Neural crest cell (in vitro differentiated cells): ENCODE measurements around the gene EXOC7. TPM values are rescaled to one million over a fixed set of nuclear protein-coding genes. Genes with fewer than 3 reads are reported as not detected.

Source experiments
- DNase-seq: peaks from one replicate; pipeline ENCODE4 v3.0.0; 2021; ENCODE audit warnings: low read depth, mixed read lengths, low spot score
- H3K27ac Mint-ChIP-seq: one replicate; pipeline ENCODE4 v1.8.0; 2021; ENCODE audit warnings: mild to moderate bottlenecking, mixed read lengths; ENCODE audit not compliant: unreplicated experiment
- H3K27me3 Mint-ChIP-seq: 2 replicates; pipeline ENCODE4 v1.8.0; 2021; ENCODE audit warnings: low read depth, mild to moderate bottlenecking, mixed read lengths
- H3K36me3 Mint-ChIP-seq: 2 replicates; pipeline ENCODE4 v1.8.0; 2021; ENCODE audit warnings: low read depth, mild to moderate bottlenecking, mixed read lengths
- H3K4me1 Mint-ChIP-seq: 2 replicates; pipeline ENCODE4 v1.8.0; 2021; ENCODE audit warnings: mixed read lengths
- H3K4me3 Mint-ChIP-seq: one replicate; pipeline ENCODE4 v1.8.0; 2021; ENCODE audit warnings: mild to moderate bottlenecking, mixed read lengths
- H3K9me3 Mint-ChIP-seq: 2 replicates; pipeline ENCODE4 v1.8.0; 2021; ENCODE audit warnings: mixed read lengths
- total RNA-seq: library from RNA; stranded (reverse); gene quantifications from 2 replicates; pipeline ENCODE4 v1.2.1, GENCODE V29; 2021
- TF ChIP-seq, protein P1 (sequence below): fragments of 200-600 bp; sonication (generic); conservative IDR thresholded peaks from 2 replicates; pipeline ENCODE4 v1.5.0; 2021; ENCODE audit warnings: antibody characterized with exemption, mild to moderate bottlenecking

The EXOC7 gene
- total RNA-seq, 1 donor from 2014 or later = 195 TPM

DNA sequence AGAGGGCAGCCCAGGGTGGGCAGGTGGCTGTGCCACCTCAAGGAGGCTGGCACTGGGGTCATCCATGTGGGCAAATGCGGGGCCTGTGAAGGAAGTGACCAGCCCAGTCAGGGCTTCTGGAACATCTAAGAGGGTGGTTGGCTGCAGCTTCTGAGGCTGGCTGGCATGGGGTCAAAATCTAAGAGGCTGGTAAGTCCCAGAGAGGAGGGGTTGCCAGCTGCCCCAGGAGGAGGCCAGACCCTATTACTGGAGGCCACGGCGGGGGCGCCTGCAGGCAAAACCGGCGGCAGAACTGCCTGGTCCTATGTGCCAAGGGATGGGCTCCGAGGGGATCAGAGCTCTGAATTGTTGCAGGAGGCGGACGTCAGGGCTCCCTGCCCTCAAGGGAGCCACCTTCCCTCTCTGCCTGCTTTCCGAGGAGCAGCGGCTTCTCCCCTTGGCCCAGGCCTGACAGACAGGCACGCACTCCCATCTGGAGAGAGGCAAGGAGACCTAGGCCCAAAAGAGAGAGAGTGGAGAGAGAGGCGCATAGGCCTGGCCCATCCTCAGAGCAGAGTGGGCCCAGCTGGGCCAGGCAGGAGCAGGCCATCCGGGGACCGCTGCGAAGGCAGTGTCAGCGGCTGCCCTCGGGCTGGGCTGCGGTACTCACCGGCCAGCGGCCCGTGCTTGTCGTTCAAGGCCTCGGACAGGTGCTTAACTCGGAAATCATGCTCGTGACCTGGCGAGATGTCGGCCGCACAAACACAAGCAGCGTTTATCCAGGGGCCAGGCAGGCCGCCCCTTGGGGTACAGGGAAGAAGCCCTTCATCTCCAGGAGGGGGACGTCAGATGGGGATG is 13.7 kb downstream of the EXOC7 start:
- no peak overlapping the region for H3K27ac Mint-ChIP-seq
- H3K4me1 Mint-ChIP-seq = no peaks in the 10 kb centered on the region
- no peaks in the 10 kb centered on the region for H3K9me3 Mint-ChIP-seq
- H3K36me3 Mint-ChIP-seq = peaks cover 2% of the 10 kb centered on the region
- DNase-seq = no peak
- TF ChIP-seq, protein P1, sequence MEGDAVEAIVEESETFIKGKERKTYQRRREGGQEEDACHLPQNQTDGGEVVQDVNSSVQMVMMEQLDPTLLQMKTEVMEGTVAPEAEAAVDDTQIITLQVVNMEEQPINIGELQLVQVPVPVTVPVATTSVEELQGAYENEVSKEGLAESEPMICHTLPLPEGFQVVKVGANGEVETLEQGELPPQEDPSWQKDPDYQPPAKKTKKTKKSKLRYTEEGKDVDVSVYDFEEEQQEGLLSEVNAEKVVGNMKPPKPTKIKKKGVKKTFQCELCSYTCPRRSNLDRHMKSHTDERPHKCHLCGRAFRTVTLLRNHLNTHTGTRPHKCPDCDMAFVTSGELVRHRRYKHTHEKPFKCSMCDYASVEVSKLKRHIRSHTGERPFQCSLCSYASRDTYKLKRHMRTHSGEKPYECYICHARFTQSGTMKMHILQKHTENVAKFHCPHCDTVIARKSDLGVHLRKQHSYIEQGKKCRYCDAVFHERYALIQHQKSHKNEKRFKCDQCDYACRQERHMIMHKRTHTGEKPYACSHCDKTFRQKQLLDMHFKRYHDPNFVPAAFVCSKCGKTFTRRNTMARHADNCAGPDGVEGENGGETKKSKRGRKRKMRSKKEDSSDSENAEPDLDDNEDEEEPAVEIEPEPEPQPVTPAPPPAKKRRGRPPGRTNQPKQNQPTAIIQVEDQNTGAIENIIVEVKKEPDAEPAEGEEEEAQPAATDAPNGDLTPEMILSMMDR = no peak
- H3K4me3 Mint-ChIP-seq = no peak overlapping the region
- H3K27me3 Mint-ChIP-seq = no peaks in the 10 kb centered on the region

DNA sequence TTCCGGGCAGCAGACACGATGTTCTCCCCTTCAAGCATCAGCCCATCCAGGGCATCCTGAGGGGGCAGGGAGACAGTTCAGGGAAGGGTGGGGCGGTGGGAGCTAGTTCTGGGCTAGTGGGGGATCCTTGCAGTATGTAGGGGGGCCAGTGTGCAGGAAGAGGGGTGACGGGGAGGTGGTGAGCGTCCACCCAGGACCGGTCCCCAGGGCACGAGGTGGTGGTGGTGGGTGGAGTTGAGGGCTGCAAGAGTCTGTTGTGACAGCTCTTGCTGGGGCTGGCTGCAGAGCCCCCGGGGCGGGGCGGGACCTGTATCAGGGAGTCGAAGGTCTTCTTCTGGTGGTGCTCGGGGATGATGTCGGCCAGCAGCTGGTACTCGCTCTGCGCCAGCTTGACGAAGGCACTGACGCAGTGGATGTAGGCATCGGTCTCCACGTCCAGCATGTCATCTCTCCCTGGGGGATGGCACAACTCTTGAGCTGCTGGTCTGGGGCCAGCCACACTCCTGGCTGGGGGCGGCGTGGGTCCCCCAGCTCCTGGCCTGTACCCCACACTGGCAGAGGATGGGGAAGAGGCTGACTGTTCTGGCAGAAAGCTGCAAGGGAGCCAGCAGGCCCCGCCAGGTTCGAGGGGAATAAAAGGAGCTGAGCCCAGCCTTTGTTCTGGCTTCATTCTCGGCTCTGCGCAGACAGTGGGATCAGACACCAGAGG is 14.6 kb downstream of the EXOC7 start:
- Mint-ChIP-seq H3K36me3 (peaks cover 5% of the 10 kb centered on the region), H3K27me3 (no peaks in the 10 kb centered on the region), H3K4me3 (no peak overlapping the region), H3K9me3 (no peaks in the 10 kb centered on the region), H3K4me1 (no peaks in the 10 kb centered on the region), H3K27ac (no peak overlapping the region)
- TF ChIP-seq, protein P1 = no peak
- DNase-seq = no peak

DNA sequence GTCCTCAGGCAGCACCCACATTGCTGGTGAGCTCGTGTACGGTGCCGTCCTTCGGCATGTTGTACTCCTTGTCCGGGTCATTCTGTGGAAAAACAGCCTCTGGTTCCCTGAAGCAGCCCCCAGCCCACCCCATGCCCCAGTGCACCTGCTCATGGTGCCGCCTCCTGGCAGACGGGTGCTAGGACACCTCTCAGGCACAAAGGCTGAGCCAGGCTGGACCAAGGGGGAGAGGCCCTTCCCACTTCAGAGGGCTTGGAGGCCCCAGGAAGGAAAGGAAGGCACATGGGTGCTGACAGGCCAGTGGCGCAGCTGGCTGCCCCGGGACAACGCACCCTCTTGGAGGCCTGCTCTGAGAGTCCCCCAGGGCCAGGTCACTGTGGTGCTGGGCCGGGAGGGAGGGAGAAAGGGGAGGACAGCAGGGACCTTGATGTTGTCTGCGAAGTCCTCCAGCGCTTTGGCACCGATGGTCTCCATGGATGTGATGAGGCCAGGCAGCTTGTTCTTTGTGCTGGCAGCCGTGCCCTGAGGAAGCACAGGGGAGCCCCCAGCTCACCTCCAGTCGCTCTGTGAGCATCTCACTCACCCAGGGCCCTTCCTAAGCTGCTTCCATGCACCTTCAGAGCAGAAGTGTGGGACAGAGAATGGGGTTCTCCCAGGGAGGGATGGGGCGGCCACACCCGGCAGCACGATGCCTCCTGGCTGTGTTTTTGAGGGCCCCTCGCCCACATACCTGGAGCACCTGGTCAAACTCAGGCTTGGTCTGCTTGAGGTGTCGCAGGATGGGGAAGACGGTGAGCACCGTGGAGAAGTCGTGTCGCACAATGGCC is 15.3 kb downstream of the EXOC7 start:
- Mint-ChIP-seq H3K36me3 (peaks cover 3% of the 10 kb centered on the region), H3K4me3 (no peak overlapping the region), H3K27ac (no peak overlapping the region), H3K27me3 (no peaks in the 10 kb centered on the region), H3K9me3 (no peaks in the 10 kb centered on the region), H3K4me1 (no peaks in the 10 kb centered on the region)
- TF ChIP-seq, protein P1 = peak; percentile 25
- no peak for DNase-seq

DNA sequence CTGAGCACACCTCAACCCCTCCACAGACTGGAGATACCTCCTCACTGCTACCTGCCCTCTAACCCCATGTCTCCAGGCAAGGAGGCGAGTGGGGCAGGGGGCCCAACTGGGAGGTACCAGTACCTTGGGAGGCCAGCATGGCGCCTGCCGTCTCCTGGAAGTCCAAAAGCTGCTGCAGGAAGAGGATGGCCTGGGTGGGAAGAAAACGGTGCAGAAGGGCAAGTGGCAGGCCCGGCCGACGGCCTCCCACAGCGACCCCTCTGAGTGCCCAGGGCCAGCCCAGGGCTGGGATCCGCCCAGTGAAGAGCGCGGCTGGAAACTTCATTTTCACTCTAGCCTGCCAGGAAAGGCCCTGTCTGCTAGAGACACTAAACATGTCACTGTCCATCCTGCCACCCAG is 16.1 kb downstream of the EXOC7 start:
- Mint-ChIP-seq H3K27me3 (peaks cover under 1% of the 10 kb centered on the region), H3K4me1 (no peaks in the 10 kb centered on the region), H3K9me3 (no peaks in the 10 kb centered on the region), H3K4me3 (no peak overlapping the region), H3K27ac (no peak overlapping the region), H3K36me3 (peaks cover 3% of the 10 kb centered on the region)
- TF ChIP-seq, protein P1 = no peak
- no peak for DNase-seq

DNA sequence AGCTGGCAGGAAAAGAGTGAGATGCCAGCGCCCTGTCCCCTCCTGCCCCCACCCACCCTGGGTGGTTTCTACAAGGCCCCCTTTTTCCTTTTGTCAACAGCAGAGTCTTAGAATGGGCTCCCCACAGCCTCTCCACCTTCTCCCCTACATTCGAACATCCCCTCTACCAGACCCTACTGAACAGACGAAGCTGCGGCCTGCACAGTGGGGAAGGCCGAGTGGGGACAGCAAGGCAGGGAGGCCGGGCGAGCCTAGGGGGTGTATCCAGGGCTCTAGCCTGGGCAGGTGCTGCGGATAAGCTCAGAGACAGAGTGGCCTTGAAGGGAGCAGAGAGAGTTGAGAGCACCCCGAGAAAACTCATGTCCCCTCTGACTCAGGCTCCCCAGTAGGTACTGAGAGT is 17.2 kb downstream of the EXOC7 start:
- TF ChIP-seq, protein P1 = no peak
- peaks cover 10% of the 10 kb centered on the region for H3K27me3 Mint-ChIP-seq
- H3K4me3 Mint-ChIP-seq = no peak overlapping the region
- H3K4me1 Mint-ChIP-seq = peaks cover 3% of the 10 kb centered on the region
- no peak for DNase-seq
- H3K36me3 Mint-ChIP-seq = peaks cover 3% of the 10 kb centered on the region
- H3K9me3 Mint-ChIP-seq = no peaks in the 10 kb centered on the region
- H3K27ac Mint-ChIP-seq = no peak overlapping the region
